ENCODE measurements around the gene CCNL1.
"Not testable (repeated sequence)": the region's sequence is repeated elsewhere in the genome, so short reads cannot be mapped to it uniquely, and the experiment has no call there.

Gene CCNL1

GRCh38 chr3:157173343-157173742 lies 13.4 kb upstream of the CCNL1 start:
- DNase-seq (ENCODE audit: low read depth, low spot score); H3K27ac ChIP-seq: not testable (repeated sequence)

GRCh38 chr3:157172746-157173145 lies 12.8 kb upstream of the CCNL1 start:
- no peak for DNase-seq (ENCODE audit: low read depth, low spot score)

GRCh38 chr3:157170861-157171260 lies 10.9 kb upstream of the CCNL1 start:
- no peak for DNase-seq (ENCODE audit: low read depth, low spot score)
- H3K27ac ChIP-seq, result no peak overlapping the region

More at GRCh38 chr3:157172746-157173145, 12.8 kb upstream of the CCNL1 start:
- no peak overlapping the region for H3K27ac ChIP-seq

- DNase-seq (ENCODE audit: low read depth, low spot score), result no peak
- no peak overlapping the region for H3K27ac ChIP-seq
Observed at GRCh38 chr3:157167371-157168042, 7.6 kb upstream of the CCNL1 start.

GRCh38 chr3:157166561-157166960 lies 6.6 kb upstream of the CCNL1 start:
- DNase-seq (ENCODE audit: low read depth, low spot score), result no peak
- H3K27ac ChIP-seq, result no peak overlapping the region

- DNase-seq (ENCODE audit: low read depth, low spot score), result no peak
- no peak overlapping the region for H3K27ac ChIP-seq
Observed at GRCh38 chr3:157166115-157166514, 6.2 kb upstream of the CCNL1 start.

GRCh38 chr3:157163217-157163953 lies 3.4 kb upstream of the CCNL1 start:
- no peak for DNase-seq (ENCODE audit: low read depth, low spot score)
- H3K27ac ChIP-seq, result no peak overlapping the region

- not testable (repeated sequence) for DNase-seq (ENCODE audit: low read depth, low spot score); H3K27ac ChIP-seq
Observed at GRCh38 chr3:157162620-157163019, 2.7 kb upstream of the CCNL1 start.

- peak overlapping the region; percentile 100 for H3K27ac ChIP-seq
- peak; percentile 84 for DNase-seq (ENCODE audit: low read depth, low spot score)
Observed at GRCh38 chr3:157160658-157161424, 894 bp upstream of the CCNL1 start.

- H3K27ac ChIP-seq, result peak overlapping the region; percentile 100
- peak; percentile 69 for DNase-seq (ENCODE audit: low read depth, low spot score)
Observed at GRCh38 chr3:157159037-157159761, 748 bp downstream of the CCNL1 start.

- DNase-seq (ENCODE audit: low read depth, low spot score), result no peak
- peak overlapping the region; percentile 100 for H3K27ac ChIP-seq
Observed at GRCh38 chr3:157157836-157158235, 2.1 kb downstream of the CCNL1 start.

GRCh38 chr3:157156837-157157635 lies 2.9 kb downstream of the CCNL1 start:
- no peak for DNase-seq (ENCODE audit: low read depth, low spot score)

GRCh38 chr3:157155591-157155990 lies 4.4 kb downstream of the CCNL1 start:
- H3K27ac ChIP-seq, result no peak overlapping the region
- DNase-seq (ENCODE audit: low read depth, low spot score), result no peak

More at GRCh38 chr3:157156837-157157635, 2.9 kb downstream of the CCNL1 start:
- H3K27ac ChIP-seq, result peak overlapping the region; percentile 100

GRCh38 chr3:157154563-157155330 lies 5.2 kb downstream of the CCNL1 start:
- DNase-seq (ENCODE audit: low read depth, low spot score), result no peak

GRCh38 chr3:157152930-157153329 lies 7.0 kb downstream of the CCNL1 start:
- no peak for DNase-seq (ENCODE audit: low read depth, low spot score)
- H3K27ac ChIP-seq, result no peak overlapping the region

More at GRCh38 chr3:157154563-157155330, 5.2 kb downstream of the CCNL1 start:
- no peak overlapping the region for H3K27ac ChIP-seq

- no peak for DNase-seq (ENCODE audit: low read depth, low spot score)
- no peak overlapping the region for H3K27ac ChIP-seq
Observed at GRCh38 chr3:157152438-157152837, 7.5 kb downstream of the CCNL1 start.

GRCh38 chr3:157151627-157152026 lies 8.3 kb downstream of the CCNL1 start:
- H3K27ac ChIP-seq, result no peak overlapping the region
- no peak for DNase-seq (ENCODE audit: low read depth, low spot score)

GRCh38 chr3:157151151-157151550 lies 8.8 kb downstream of the CCNL1 start:
- no peak overlapping the region for H3K27ac ChIP-seq
- DNase-seq (ENCODE audit: low read depth, low spot score), result no peak

All from epithelial cell of prostate (primary cell).